ENCODE results near the gene MAT2B.
A peak's percentile ranks its signal among the peaks of the same experiment; 100 is the strongest.

The MAT2B gene

DNA sequence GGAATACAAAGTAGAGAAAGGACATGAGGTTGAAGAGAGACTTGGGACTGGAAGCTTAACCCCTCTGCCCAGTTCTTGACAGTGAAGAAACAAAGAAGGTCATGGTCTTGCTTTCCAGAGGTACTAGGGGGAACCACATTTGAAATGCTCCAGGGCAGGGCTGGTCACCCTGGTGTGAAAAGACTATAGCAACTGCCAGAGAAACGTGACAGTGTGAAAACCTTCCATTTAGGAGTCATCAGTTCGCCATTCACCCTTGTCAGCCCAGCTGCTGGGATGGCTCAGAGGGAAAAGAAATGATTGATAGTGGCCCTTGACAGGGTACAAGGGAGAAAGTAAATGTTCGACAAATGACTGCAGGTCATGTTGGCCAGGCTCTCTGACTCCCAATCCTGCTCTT lies 56.7 kb downstream of the MAT2B start:
- DNase-seq, result no peak

DNA sequence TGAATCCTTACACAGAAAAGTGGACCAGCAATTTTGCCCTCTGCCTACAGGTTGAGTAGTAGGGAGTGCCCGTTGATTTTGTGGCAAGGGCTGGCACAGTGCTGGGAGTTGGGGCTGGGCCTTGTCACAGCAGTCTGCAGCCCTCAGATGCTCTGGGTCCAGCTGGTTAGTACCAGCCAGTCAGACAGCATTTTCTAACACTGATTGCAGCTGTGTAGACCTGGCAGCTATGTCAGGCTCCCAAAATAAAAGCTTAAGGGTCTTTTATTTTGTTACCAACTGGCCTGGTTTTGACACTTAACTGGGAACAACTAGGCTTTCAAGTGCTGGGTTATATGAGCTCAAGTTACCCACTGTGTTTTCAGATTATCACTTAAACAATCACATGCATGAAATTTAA lies 57.7 kb downstream of the MAT2B start:
- DNase-seq, result peak in 1 of 2 experiments; percentile 9

DNA sequence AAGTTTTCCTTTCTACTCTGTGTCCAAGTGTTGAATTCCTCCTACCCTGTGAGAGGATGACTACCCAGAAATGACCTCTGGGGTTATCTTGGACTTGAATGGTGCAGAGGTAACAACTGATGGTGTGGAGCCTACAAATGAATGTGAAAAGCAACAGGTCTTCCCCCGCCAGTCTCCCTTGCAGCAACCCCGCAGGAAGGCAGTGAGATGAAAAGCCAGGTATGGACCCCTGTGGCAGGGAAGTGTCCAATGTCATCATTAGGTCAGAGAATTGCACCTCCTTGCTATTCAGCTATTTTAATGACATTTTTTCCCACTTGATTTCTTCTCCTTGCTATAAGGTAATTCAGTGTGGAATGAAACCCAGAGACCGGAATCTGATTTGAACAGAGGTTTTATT lies 58.5 kb downstream of the MAT2B start:
- no peak for DNase-seq

DNA sequence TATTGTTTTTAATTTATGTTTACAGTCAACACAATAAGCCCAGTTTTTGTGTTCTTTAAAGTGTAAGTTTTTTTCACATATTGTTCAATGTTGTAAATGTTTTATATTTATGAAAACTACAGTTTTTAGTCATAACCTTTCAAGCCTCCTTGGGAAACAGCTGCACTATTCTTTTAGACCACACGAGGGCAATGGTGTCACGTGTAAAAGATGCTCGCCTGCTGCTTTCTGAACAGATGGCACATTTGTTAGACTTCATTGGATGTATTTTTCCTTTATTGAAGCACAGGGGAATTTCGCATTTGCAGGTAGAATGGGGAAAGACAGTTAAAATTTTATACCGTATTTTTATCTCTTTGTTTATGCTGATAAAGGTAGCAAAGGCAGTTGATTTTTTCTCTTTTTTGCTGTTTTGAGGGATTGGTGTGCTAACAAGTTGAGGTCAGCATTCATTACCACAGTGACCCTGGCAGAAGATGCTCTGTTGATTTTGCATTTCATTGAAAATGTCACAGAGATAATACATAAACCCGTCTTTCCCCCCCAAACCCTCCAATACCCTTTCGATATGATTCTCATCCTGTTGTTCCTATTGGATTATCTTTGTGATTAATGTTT lies 59.0 kb downstream of the MAT2B start:
- DNase-seq, result peak; percentile 39 to 82

DNA sequence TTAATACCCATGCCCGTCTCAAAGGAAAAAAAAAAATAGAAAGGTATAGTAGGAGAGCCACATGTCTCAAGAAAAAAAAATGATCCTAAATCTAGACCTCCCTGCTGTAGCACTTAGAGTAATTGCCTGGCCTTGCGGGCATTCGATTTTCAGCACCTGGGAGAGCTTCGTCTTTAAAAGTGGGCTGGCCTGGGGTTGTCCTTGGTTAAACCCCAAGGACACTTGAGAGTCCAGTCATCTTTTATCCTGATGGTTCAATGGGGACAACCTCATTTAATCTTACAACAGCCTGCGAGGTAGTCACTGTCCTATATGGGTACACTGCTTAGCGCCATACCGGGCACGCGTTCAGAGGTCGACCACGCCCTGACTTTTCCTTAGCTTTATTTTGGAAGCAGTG lies 60.1 kb downstream of the MAT2B start:
- no peak for DNase-seq

DNA sequence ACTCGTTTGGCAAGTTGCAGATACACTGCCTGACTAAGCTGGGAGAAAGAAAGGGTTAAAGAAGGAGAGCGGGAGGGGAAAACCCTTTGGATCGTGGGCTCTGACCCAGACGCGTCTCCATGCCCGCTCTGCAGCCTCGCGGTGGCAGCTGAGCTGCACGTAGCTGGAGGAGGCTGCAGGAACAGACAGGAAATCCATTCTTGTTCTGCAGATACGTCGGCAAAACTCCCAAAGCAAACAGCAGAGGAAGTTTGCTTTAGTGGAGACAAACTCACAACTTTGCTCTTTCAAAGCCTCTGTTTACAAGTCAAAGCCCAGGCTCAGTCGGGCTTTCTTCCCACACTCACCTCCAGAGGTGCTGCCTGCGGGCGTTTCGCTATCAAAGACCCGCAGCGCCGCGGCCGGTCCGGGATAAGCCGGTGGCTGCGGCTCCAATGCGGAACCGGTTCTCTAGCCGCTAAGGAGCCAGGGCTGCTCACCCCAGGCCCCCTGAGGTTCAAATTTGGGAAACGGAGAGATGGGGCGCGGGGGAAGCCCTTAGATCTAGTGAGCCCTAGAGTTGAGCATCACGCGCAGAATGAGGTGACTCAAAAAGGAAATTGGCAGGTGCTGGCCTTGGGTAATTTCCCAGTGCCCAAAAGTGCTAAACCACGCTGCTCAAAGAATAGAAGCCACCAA lies 60.7 kb downstream of the MAT2B start:
- DNase-seq, result no peak

DNA sequence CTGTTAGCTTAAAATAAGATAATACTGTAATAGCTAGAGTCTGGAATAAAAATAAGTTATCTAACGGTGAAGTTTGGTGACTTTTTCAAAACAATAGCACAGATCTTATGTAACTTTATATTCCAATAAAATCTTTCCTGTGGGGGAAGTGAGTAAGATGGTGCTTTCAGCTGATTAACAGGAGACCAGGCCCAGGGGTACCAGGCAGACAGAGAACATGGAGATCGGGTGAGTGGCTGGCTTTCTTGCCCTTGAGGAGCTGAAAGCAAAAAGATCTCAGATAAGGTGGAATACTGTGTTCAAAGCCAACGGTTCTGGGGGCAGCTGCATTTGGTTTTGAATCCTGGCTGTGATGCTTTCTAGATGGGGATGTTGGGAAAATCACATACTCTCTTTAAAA lies 61.3 kb downstream of the MAT2B start:
- DNase-seq, result no peak

DNA sequence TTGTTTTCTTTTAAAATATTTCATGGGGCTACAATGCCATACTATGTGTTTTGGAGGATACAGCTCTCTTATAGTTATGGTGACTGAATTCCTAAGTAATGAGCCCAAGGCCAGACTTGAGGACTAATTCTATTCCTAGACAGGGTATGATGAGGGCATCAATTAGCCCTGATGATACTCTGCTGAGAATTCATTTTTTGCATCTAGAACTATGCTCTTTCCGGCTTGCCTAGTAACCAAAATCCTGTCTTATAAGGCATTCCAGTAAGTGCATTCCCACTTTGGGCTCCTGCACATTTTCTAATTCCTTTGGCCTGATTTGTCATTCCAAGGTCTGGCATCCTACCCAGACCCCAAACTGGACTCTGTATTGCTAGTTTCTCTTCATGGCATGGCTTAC lies 62.4 kb downstream of the MAT2B start:
- DNase-seq, result no peak

All from NCI-H446 (cell line).